Neutrophil (primary cell): Measurements from ENCODE around the gene CMSS1.

Experiments
- H3K27ac ChIP-seq: fragments of 200-600 bp; sonication (generic); 2 replicates; pipeline ENCODE4 v1.5.1; 2016; ENCODE audit warnings: mild to moderate bottlenecking, moderate library complexity
- H3K27me3 ChIP-seq: fragments of 200-600 bp; sonication (generic); 2 replicates; pipeline ENCODE4 v1.6.0; 2016; ENCODE audit warnings: mild to moderate bottlenecking
- H3K36me3 ChIP-seq: fragments of 200-600 bp; sonication (generic); 2 replicates; pipeline ENCODE4 v1.5.1; 2017
- H3K4me1 ChIP-seq, 2 experiments: fragments of 200-600 bp in 1 of 2; sonication (generic) in 1 of 2; 1 replicate in 1 of 2; 2 replicates in 1 of 2; pipeline versions ENCODE4 v1.5.1 to v1.6.1; 2013 to 2016; ENCODE audit warnings: low read depth in 1 of 2, low read length in 1 of 2, mild to moderate bottlenecking in 1 of 2, moderate library complexity in 1 of 2; ENCODE audit not compliant: control insufficient read depth in 1 of 2, insufficient read depth in 1 of 2
- H3K4me3 ChIP-seq, 2 experiments: fragments of 200-600 bp in 1 of 2; sonication (generic) in 1 of 2; 1 replicate in 1 of 2; 2 replicates in 1 of 2; pipeline ENCODE4 v1.5.1; 2013 to 2016; ENCODE audit warnings: low read depth in 1 of 2, low read length in 1 of 2, mild to moderate bottlenecking in 1 of 2, moderate library complexity in 1 of 2
- H3K9me3 ChIP-seq: fragments of 200-600 bp; sonication (generic); 2 replicates; pipeline ENCODE4 v1.5.1; 2016
- TF ChIP-seq, protein P1 (sequence below): fragments of 200-600 bp; sonication (generic); IDR thresholded peaks from 2 replicates; pipeline ENCODE4 v1.5.1; 2016; ENCODE audit warnings: antibody characterized with exemption

CMSS1 gene

DNA sequence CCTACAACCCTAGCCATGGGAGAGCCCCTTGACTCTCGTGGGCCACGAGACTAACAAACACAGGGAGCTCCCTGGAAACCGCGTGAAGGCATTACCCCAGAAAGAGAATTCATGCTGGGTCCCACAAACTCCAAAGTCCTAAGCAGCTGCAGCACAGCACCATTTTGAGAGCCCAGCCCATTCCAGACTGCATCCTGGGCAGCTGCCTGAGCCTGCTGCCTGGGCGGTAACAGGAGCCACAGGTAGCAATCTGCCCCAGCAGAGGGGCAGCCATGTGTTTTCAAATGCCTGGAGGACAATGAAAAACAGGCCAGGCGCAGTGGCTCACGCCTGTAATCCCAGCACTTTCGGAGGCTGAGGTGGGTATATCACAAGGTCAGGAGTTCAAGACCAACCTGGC, 380.2 kb downstream of the CMSS1 start:
- TF ChIP-seq, protein P1, sequence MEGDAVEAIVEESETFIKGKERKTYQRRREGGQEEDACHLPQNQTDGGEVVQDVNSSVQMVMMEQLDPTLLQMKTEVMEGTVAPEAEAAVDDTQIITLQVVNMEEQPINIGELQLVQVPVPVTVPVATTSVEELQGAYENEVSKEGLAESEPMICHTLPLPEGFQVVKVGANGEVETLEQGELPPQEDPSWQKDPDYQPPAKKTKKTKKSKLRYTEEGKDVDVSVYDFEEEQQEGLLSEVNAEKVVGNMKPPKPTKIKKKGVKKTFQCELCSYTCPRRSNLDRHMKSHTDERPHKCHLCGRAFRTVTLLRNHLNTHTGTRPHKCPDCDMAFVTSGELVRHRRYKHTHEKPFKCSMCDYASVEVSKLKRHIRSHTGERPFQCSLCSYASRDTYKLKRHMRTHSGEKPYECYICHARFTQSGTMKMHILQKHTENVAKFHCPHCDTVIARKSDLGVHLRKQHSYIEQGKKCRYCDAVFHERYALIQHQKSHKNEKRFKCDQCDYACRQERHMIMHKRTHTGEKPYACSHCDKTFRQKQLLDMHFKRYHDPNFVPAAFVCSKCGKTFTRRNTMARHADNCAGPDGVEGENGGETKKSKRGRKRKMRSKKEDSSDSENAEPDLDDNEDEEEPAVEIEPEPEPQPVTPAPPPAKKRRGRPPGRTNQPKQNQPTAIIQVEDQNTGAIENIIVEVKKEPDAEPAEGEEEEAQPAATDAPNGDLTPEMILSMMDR: no peak
- H3K4me1 ChIP-seq: no peaks in the 10 kb centered on the region
- H3K27me3 ChIP-seq: no peaks in the 10 kb centered on the region
- no peak overlapping the region for H3K27ac ChIP-seq
- H3K4me3 ChIP-seq: no peak overlapping the region
- H3K36me3 ChIP-seq: no peaks in the 10 kb centered on the region
- H3K9me3 ChIP-seq: no peaks in the 10 kb centered on the region

- TF ChIP-seq, protein P1: no peak
- H3K27me3 ChIP-seq: no peaks in the 10 kb centered on the region
- no peak overlapping the region for H3K27ac ChIP-seq
- H3K9me3 ChIP-seq: no peaks in the 10 kb centered on the region
- no peaks in the 10 kb centered on the region for H3K36me3 ChIP-seq
- H3K4me3 ChIP-seq: no peak overlapping the region
- no peaks in the 10 kb centered on the region for H3K4me1 ChIP-seq
Observed at GRCh38 chr3:100198579-100199269, 381.1 kb downstream of the CMSS1 start.

DNA sequence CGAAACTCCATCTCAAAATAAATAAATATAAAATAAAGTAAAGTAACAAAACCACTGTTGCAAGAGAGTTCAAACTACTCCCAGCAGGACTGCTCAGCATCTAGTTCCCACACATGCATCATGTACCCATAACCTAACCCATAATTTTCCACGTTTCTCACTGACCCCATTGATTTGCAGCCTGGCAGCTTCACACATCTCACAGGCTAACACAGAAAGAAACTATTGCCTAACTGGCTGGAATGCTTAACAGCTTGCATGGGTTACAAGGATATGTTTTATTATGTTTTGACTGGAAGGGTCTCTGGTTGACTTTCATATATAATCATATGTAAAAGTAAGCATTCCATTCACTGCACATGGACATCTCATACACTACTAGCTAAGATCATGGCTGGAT, 387.5 kb downstream of the CMSS1 start:
- no peaks in the 10 kb centered on the region for H3K36me3 ChIP-seq
- TF ChIP-seq, protein P1: no peak
- no peak overlapping the region for H3K4me3 ChIP-seq
- no peak overlapping the region for H3K27ac ChIP-seq
- no peaks in the 10 kb centered on the region for H3K4me1 ChIP-seq
- no peaks in the 10 kb centered on the region for H3K9me3 ChIP-seq
- no peaks in the 10 kb centered on the region for H3K27me3 ChIP-seq

GRCh38 chr3:100206687-100207086, 389.0 kb downstream of the CMSS1 start:
- Histone ChIP-seq H3K36me3 (no peaks in the 10 kb centered on the region), H3K27me3 (no peaks in the 10 kb centered on the region), H3K27ac (no peak overlapping the region), H3K4me3 (no peak overlapping the region), H3K9me3 (no peaks in the 10 kb centered on the region), H3K4me1 (no peaks in the 10 kb centered on the region)
- TF ChIP-seq, protein P1: no peak

DNA sequence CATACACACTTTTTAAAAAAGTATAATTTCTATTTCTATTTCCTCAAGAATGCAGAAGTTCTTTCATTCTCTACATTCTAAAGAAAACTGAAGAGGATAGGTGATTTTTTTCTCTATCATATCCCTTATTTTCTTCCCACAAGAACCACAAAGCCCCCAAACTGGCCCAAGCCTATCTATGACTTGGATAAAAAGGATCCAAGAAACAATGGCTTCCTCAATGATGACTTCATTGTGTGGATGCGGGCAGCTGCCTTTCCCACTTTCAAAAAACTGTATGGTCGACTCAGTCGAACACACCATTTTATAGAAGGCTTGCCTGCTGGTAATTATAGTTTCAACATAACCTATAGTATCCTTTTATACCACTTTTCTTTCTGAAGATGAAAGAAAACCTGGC, 390.2 kb downstream of the CMSS1 start:
- Histone ChIP-seq H3K4me3 (no peak overlapping the region), H3K9me3 (no peaks in the 10 kb centered on the region), H3K27ac (no peak overlapping the region), H3K27me3 (no peaks in the 10 kb centered on the region), H3K36me3 (no peaks in the 10 kb centered on the region), H3K4me1 (no peaks in the 10 kb centered on the region)
- TF ChIP-seq, protein P1: no peak
